SU-DHL-6 (cell line): ENCODE data around the gene CCND3.

Source experiments
- H2AFZ ChIP-seq: fragments of 200-600 bp; sonication (generic); 2 replicates; pipeline ENCODE4 v1.6.1; 2014; ENCODE audit warnings: low read depth, mild to moderate bottlenecking, moderate library complexity, mixed read lengths, antibody characterized with exemption, low read length; ENCODE audit not compliant: severe bottlenecking
- H3F3A ChIP-seq: fragments of 200-600 bp; shearing (Covaris generic); 2 replicates; pipeline ENCODE4 v1.6.0; 2016; ENCODE audit warnings: antibody characterized with exemption, mild to moderate bottlenecking; ENCODE audit not compliant: insufficient read depth
- H3K27ac ChIP-seq: fragments of 200-600 bp; sonication (generic); 2 replicates; pipeline ENCODE4 v1.5.1; 2016; ENCODE audit warnings: low read depth, mild to moderate bottlenecking, low read length, moderate library complexity, mixed read lengths
- H3K27me3 ChIP-seq: fragments of 200-600 bp; sonication (generic), shearing (Covaris generic); 2 replicates; pipeline ENCODE4 v1.6.0; 2014; ENCODE audit warnings: mild to moderate bottlenecking, low read length
- H3K36me3 ChIP-seq: fragments of 200-600 bp; sonication (generic); 2 replicates; pipeline ENCODE4 v1.6.1; 2014; ENCODE audit warnings: mild to moderate bottlenecking, low read length, mixed read lengths
- H3K4me2 ChIP-seq: fragments of 300-600, 200-600 bp; shearing (Covaris generic), sonication (generic); 2 replicates; pipeline ENCODE4 v1.6.0; 2014; ENCODE audit warnings: low read length, low read depth, mild to moderate bottlenecking; ENCODE audit not compliant: poor library complexity, severe bottlenecking
- H3K4me3 ChIP-seq: fragments of 200-600 bp; sonication (generic); 2 replicates; pipeline ENCODE4 v1.5.1; 2014; ENCODE audit warnings: antibody characterized with exemption, low read length, mild to moderate bottlenecking, mixed read lengths; ENCODE audit not compliant: insufficient read depth, poor library complexity, severe bottlenecking
- H3K79me2 ChIP-seq: fragments of 200-600 bp; sonication (generic); 2 replicates; pipeline ENCODE4 v1.6.1; 2014; ENCODE audit warnings: mild to moderate bottlenecking, low read length, moderate library complexity; ENCODE audit not compliant: insufficient read depth
- H3K9ac ChIP-seq: fragments of 200-600 bp; sonication (generic); 2 replicates; pipeline ENCODE4 v1.7.0; 2014; ENCODE audit warnings: mild to moderate bottlenecking, low read length
- H3K9me2 ChIP-seq: fragments of 200-600 bp; sonication (generic); replicated peaks from 2 replicates; pipeline ENCODE4 v1.6.1; 2014; ENCODE audit warnings: low read length; ENCODE audit not compliant: insufficient read depth
- H3K9me3 ChIP-seq: fragments of 200-600 bp; sonication (generic); 2 replicates; pipeline ENCODE4 v1.6.1; 2014; ENCODE audit warnings: low read length, mixed read lengths; ENCODE audit not compliant: insufficient read depth
- H4K20me1 ChIP-seq: fragments of 200-600 bp; sonication (generic); 2 replicates; pipeline ENCODE4 v1.6.1; 2014; ENCODE audit warnings: low read depth, mild to moderate bottlenecking, antibody characterized with exemption, low read length, moderate library complexity, mixed read lengths
- CTCF ChIP-seq: fragments of 200-600 bp; sonication (generic); IDR thresholded peaks from one replicate; pipeline ENCODE4 v1.5.1; 2017; ENCODE audit warnings: antibody characterized with exemption, mild to moderate bottlenecking, low read length, moderate library complexity; ENCODE audit not compliant: insufficient read depth, poor library complexity, severe bottlenecking
- EZH2phosphoT487 ChIP-seq: fragments of 200-600 bp; sonication (generic), shearing (Covaris generic); conservative IDR thresholded peaks from 2 replicates; pipeline ENCODE4 v1.6.1; 2018; ENCODE audit warnings: mild to moderate bottlenecking, antibody characterized with exemption, low read length, moderate library complexity, mixed read lengths

Gene CCND3

GRCh38 chr6:41939176-41939847 is 2.3 kb downstream of the CCND3 start:
- Histone ChIP-seq H3K4me3 (peak overlapping the region; percentile 83), H3K27ac (peak overlapping the region; percentile 83), H3K9me2 (no peaks in the 10 kb centered on the region), H3K9me3 (no peaks in the 10 kb centered on the region), H4K20me1 (no peaks in the 10 kb centered on the region; the same call in 1 of the 2 replicates), H2AFZ (no peak overlapping the region), H3K79me2 (peaks cover 48% of the 10 kb centered on the region), H3K27me3 (no peaks in the 10 kb centered on the region), H3K4me2 (peak overlapping the region; percentile 68), H3K36me3 (peaks cover 11% of the 10 kb centered on the region; the same call in 1 of the 2 replicates), H3F3A (peaks cover 68% of the 10 kb centered on the region), H3K9ac (peak overlapping the region; percentile 91)
- TF ChIP-seq CTCF (no peak), EZH2phosphoT487 (no peak)

- no peaks in the 10 kb centered on the region for H3K9me3 ChIP-seq
- peak overlapping the region; percentile 83 for H3K4me3 ChIP-seq
- H3K9me2 ChIP-seq: no peaks in the 10 kb centered on the region
- peak overlapping the region; percentile 91 for H3K9ac ChIP-seq
- H3K27ac ChIP-seq: peak overlapping the region; percentile 83
- no peak overlapping the region for H2AFZ ChIP-seq
- no peaks in the 10 kb centered on the region for H3K27me3 ChIP-seq
- TF ChIP-seq EZH2phosphoT487 (no peak), CTCF (no peak)
- peaks cover 14% of the 10 kb centered on the region; the same call in 1 of the 2 replicates for H3K36me3 ChIP-seq
- H3F3A ChIP-seq: peaks cover 70% of the 10 kb centered on the region
- no peaks in the 10 kb centered on the region; the same call in 1 of the 2 replicates for H4K20me1 ChIP-seq
- peak overlapping the region; percentile 68 for H3K4me2 ChIP-seq
- H3K79me2 ChIP-seq: peaks cover 48% of the 10 kb centered on the region
Measured at GRCh38 chr6:41938590-41939175, 2.9 kb downstream of the CCND3 start.

- Histone ChIP-seq H3K9me2 (no peaks in the 10 kb centered on the region), H4K20me1 (no peaks in the 10 kb centered on the region; the same call in 1 of the 2 replicates), H3K27ac (peak overlapping the region; percentile 83), H3K4me2 (peak overlapping the region; percentile 68), H3K9me3 (no peaks in the 10 kb centered on the region), H3F3A (peaks cover 70% of the 10 kb centered on the region), H3K79me2 (peaks cover 48% of the 10 kb centered on the region), H3K9ac (peak overlapping the region; percentile 91), H3K27me3 (no peaks in the 10 kb centered on the region), H2AFZ (no peak overlapping the region), H3K4me3 (no peak overlapping the region), H3K36me3 (peaks cover 14% of the 10 kb centered on the region; the same call in 1 of the 2 replicates)
- TF ChIP-seq CTCF: no peak
- no peak for TF ChIP-seq EZH2phosphoT487
Measured at GRCh38 chr6:41937861-41938574, 3.6 kb downstream of the CCND3 start.
